Prostate gland (tissue), 2 donors: ENCODE data around the gene CES2.

Experiments used
- CTCF ChIP-seq, 4 experiments: fragments of 200-600 bp in 2 of 4; fragments of 450-650 bp in 2 of 4; sonication (generic) in 2 of 4; IDR thresholded peaks; 1 replicate in 3 of 4; 2 replicates in 1 of 4; pipeline ENCODE4 v1.5.1; 2016 to 2019; ENCODE audit warnings: antibody characterized with exemption in 4 of 4, mild to moderate bottlenecking in 2 of 4, moderate library complexity in 2 of 4
- POLR2A ChIP-seq: fragments of 450-650 bp; IDR thresholded peaks from one replicate; pipeline ENCODE4 v1.6.1; 2016; ENCODE audit warnings: antibody characterized with exemption, mild to moderate bottlenecking
- POLR2AphosphoS5 ChIP-seq: sonication (generic); formaldehyde crosslinking; IDR thresholded peaks from one replicate; pipeline ENCODE4 v1.6.1; 2017; ENCODE audit warnings: antibody characterized with exemption

DNA sequence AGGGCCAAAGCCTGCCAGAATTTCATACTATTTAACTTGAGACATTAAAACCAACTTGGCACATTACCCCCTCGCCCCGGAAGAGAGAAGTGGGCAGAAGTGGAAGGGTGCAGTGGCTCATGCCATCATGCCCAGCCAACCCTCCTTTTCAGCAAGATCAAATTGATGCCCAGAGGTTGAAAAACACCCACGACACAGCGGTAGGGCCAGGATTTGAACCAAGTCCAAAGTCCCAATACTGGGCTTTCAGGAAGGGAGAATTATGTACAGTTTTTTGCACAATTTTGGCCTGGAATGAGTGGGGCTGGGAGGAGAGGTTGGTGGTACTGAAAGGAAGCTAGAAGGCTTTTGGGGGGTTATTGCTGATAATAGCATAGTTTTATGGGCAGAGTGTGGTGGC is 44.0 kb upstream of the CES2 start:
- TF ChIP-seq POLR2AphosphoS5, result no peak
- no peak for TF ChIP-seq POLR2A
- TF ChIP-seq CTCF (IDR thresholded peaks at IDR 0.05), result no peak
